HG02642 (cell line): ENCODE data around the gene ZNF431.
"Not testable (repeated sequence)": the region's sequence is repeated elsewhere in the genome, so short reads cannot be mapped to it uniquely, and the experiment has no call there.

Source experiments
- ATAC-seq: cut with Tn5 transposase; IDR thresholded peaks from one replicate; pipeline ENCODE4 v1.9.1; 2021; ENCODE audit warnings: mild to moderate bottlenecking; ENCODE audit not compliant: unreplicated experiment, poor library complexity

Gene ZNF431

DNA sequence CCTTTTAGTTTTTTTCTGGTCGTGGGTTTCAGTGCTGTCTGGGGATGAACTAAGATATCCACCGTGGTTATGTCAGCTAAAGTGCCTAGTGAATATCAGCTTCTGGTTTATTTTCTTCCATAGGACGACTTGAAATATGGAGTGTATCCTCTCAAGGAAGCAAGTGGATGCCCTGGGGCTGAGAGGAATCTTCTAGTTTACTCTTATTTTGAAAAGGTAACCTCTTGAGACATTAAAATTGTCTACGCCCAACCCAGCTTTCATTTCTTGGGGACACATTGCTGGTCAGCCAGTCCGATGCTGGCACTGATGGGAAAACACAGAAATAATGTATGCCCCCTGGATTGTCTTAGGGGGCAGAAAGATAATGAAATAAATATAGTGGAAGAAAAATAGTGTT is 1.6 kb downstream of the ZNF431 start:
- ATAC-seq = no peak

DNA sequence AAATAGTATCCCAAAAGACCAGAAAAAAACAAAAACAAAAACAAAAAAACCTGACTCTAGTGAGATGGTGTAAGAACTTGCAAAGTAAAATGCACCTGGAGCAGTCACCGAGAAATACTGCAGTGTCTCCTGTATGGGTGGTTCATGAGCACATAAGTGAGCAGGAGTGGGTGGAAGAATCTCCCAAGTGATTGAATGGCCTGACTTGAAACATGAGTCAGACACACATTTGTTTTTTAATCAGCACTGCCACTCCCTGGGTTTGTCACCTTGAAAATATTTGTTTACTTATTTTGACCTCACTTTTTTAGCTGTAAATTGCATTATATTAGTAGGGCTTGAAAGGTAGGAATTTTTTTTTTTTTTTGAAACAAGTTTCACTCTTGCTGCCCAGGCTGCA is 2.0 kb downstream of the ZNF431 start:
- no peak for ATAC-seq

DNA sequence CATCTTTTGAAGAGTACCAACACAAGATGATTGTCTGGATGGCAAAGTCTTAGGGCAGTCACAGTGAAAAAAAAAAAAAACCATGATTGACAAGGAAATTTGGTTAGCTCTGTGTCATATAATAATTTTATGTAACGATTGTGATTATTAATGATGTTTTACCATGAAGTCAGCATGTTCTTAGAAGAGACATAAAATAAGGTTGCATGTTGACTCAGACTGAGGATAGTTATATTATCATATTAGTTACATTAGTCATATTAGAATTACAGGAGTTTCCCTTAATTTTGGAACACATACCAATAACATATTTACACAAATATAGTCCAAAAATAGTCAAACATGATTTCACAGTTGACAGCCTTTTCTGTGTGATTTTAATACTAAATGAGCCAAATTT is 5.7 kb downstream of the ZNF431 start:
- no peak for ATAC-seq

- ATAC-seq = no peak
These were observed 6.8 kb downstream of the ZNF431 start for GRCh38 chr19:21148681-21149080.

DNA sequence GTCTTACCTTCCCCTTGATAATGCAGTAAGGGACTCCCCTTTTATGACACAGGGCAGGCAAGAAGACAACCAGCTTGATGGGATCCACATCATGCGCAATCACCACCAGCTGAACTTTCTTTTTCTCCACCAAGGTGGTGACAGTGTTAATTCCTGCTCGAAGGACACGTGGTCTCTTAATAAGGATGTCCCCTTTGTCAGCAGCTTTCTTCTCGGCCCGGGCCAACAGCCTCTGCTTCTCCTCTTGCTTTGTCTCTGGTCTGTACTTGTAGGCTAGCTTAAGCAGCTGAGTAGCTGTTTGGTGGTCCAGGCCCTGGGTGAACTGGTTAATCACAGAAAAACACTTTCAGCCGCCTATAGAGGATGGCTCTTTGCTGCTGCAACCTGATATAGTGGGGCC is 8.0 kb downstream of the ZNF431 start:
- ATAC-seq = no peak

DNA sequence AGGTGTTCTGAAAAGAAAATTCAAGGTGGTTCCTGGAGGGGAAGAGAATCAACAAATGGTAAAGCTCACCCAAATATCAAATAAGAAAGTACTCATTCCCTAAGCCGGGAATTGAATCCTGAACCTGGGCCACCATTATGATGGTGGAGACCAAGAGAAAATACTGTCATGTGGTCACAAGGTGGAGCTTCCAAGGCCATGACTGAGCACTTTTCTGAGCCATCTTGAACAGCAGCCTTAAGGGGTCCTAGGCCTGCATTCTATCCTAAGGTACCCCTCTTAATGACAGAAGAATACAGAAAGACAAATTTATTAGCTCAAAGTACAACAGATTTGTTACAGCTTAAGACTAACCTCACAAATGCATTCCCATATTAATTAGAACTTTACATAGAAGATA is 9.6 kb downstream of the ZNF431 start:
- ATAC-seq = no peak

DNA sequence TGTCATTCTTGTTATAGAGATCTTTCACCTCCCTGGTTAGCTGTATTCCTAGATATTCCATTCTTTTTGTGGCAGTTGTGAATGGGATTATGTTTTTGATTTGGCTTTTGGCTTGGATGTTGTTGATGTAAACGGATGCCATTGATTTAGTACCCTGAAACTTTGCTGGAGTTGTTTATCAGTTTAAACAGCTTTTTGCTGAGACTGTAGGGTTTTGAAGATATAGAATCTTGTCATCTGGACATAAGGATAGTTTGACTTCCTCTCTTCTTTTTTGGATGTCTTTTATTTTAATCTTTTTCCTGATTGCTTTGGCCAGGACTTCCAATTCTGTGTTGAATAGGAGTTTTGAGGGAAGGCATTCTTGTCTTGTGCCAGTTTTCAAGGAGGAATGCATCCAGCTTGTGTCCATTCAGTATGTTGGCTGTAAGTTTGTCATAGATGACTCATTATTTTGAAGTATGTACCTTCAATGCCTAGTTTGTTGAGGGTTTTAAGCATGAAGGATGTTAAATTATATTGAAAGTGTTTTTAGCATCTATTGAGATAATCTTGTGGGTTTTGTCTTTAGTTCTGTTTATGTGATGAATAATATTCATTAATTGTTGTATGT is 16.8 kb downstream of the ZNF431 start:
- ATAC-seq = no peak

DNA sequence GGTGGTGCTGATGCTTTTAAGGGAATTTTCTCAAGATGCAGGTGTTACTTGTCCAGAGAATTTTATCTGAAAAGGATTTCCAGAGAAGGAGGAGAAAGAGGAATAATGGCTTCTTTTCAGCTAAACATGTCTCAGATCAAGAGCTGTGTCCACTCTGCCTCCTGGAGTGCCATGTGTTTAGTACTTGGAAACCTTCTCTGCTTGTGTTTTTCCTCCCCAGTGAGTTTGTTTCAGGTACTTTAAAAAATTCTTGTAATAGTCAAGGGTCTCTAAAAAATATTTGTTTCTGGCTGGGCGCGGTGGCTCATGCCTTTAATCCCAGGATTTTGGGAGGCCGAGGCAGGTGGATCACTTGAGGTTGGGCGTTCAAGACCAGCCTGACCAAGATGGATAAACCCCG is 22.7 kb downstream of the ZNF431 start:
- ATAC-seq = no peak

- ATAC-seq = no peak
These were observed 24.6 kb downstream of the ZNF431 start for GRCh38 chr19:21166436-21166835.

DNA sequence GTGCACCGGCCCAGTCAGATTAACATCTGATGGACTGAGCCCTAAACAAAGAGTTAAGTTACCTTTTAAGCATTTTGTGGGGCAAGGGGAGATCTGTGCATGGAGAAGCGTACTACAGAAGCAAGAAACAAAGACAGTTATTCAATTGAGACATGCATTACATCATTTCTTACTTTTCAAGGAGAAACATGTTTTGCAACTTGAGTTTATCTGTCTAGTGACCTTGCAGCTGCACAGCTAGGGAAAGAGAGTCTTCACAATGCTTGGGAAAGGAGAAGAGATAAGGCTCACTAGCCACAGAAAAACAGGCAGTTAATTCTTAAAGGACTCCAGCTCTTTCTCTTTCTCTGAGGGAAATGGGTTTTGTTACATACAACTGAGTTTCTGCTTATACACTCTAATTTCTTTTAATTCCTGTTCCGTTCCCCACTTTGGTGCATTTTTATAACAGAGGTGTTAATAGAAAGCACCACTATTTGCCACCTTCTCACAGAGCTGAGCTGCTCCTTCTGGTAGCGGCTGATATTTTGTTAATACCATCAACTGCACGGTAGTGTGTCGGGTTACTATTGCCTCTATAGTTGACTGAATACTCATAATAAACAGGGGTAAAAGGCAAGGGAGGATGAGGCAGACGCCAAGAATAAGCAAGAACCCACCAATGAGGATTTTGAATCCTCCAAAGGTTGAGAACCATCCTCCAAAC is 55.9 kb downstream of the ZNF431 start:
- no peak for ATAC-seq

DNA sequence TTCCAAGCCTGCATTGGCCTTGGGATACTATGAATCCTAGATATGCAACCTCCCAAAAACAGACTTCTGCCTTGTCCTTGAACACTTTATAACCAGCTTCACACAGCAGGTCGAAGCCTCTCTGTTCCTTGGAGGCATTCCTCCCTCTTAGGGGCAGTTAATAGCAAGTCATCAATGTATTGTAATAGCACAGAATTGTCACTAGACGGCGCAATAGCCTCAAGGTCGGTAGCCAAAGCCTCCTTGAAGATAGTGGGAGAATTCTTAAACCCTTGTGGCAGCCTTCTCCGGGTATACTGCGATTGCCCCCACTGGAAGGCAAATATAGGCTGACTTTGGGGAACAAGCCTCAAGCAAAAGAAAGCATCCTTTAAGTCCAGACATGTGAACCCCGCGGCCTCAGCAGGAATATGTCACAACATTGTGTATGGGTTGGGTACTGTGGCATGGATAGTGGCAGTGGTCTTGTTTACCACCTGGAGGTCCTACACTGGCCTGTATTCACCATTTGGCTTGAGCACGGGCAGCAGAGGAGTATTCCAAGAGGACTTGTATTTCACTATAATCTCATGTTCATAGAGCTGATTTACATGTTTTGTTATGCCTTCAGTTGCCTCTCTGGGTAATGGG is 61.1 kb downstream of the ZNF431 start:
- ATAC-seq = no peak

- ATAC-seq = no peak
These were observed 68.3 kb downstream of the ZNF431 start for GRCh38 chr19:21210037-21210621.

GRCh38 chr19:21221693-21222092 is 79.9 kb downstream of the ZNF431 start:
- ATAC-seq = no peak

DNA sequence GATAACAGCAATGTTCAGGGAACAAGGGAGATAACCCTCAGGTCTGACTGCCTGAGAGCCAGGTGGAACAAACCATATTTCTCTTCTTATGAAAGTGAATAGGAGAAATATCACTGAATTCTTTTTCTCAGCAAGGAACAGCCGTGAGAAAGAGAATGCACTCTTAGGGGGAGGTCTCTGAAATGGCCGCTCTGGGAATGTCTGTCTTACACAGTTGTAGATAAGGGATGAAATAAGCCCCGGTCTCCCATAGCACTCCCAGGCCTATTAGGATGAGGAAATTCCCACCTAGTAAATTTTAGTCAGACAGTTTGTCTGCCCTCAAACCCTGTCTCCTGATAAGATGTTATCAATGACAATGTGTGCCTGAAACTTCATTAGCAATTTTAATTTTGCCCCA is 88.1 kb downstream of the ZNF431 start:
- not testable (repeated sequence) for ATAC-seq

- no peak for ATAC-seq
These were observed 91.9 kb downstream of the ZNF431 start for GRCh38 chr19:21233691-21234090.

DNA sequence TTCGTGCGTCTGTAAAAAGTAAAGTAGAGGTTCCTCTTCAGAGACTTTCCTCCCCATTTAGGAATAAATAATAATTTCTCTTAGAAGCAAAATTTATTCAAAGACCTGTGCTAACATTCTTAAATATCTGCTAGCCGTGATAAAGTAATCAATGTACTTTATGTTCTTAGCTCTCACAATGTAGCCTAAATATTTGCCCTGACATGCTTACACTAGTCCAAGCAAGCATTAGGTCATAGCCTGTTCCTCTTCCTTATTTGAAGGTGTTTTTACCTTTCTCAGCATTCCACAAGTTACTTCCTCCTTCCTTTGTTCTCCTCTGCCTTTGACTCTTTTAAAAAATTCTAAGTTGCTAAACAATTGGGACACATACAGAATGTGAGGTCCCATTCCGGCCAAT is 94.9 kb downstream of the ZNF431 start:
- ATAC-seq = not testable (repeated sequence)

- no peak for ATAC-seq
These were observed 96.8 kb downstream of the ZNF431 start for GRCh38 chr19:21238670-21239069.
